Spinal cord (tissue), 10 donors: ENCODE results near the gene GMDS. TPM values are rescaled to one million over a fixed set of nuclear protein-coding genes. Genes with fewer than 3 reads are reported as not detected.

Experiments
- DNase-seq, 6 donors: peaks; one replicate each; pipeline versions ENCODE4 v3.0.0 to v3.0.0-alpha.2; 2013 to 2015; ENCODE audit warnings: low spot score in 6 of 6, low read depth in 4 of 6
- H3K27ac ChIP-seq: one replicate; pipeline ENCODE4 v1.5.1; 2013; ENCODE audit warnings: low read depth, low read length, control low read depth
- H3K27me3 ChIP-seq: one replicate; pipeline ENCODE4 v1.6.1; 2013; ENCODE audit warnings: low read length; ENCODE audit not compliant: control insufficient read depth, insufficient read depth
- H3K36me3 ChIP-seq: one replicate; pipeline ENCODE4 v1.6.1; 2013; ENCODE audit warnings: low read length; ENCODE audit not compliant: control insufficient read depth, insufficient read depth
- H3K4me1 ChIP-seq: one replicate; pipeline ENCODE4 v1.6.1; 2013; ENCODE audit warnings: low read length; ENCODE audit not compliant: control insufficient read depth, insufficient read depth
- H3K4me3 ChIP-seq: one replicate; pipeline ENCODE4 v1.5.1; 2013; ENCODE audit warnings: low read depth, low read length, control low read depth
- H3K9me3 ChIP-seq: one replicate; pipeline ENCODE4 v1.6.1; 2013; ENCODE audit warnings: low read length; ENCODE audit not compliant: control insufficient read depth, insufficient read depth
- WGBS: methylation state at CpG from one replicate; pipeline ENCODE4 v1.1.5; 2013; ENCODE audit warnings: missing lambda C conversion rate; ENCODE audit not compliant: insufficient coverage; 5-methylcytosine and 5-hydroxymethylcytosine counted together
- polyA plus RNA-seq, 2 donors: library from polyadenylated mRNA; unstranded; fragments of 120-200 nt; gene quantifications; one replicate each; pipeline ENCODE4 v1.2.1, GENCODE V29; 2013; ENCODE audit not compliant: insufficient read length in 2 of 2
- total RNA-seq, 2 donors: library from RNA; depleted of rRNA in 1 of 2; stranded (reverse); fragments of 120-200 nt in 1 of 2; fragments of >200 nt in 1 of 2; gene quantifications; one replicate each; pipeline versions ENCODE4 v1.2.3 to v1.2.4, GENCODE V29; 2013 to 2014
- donor health status: healthy.

GMDS gene
- total and polyA plus RNA-seq, 4 donors = 35.3 to 87.4 (median 49.6) TPM

DNA sequence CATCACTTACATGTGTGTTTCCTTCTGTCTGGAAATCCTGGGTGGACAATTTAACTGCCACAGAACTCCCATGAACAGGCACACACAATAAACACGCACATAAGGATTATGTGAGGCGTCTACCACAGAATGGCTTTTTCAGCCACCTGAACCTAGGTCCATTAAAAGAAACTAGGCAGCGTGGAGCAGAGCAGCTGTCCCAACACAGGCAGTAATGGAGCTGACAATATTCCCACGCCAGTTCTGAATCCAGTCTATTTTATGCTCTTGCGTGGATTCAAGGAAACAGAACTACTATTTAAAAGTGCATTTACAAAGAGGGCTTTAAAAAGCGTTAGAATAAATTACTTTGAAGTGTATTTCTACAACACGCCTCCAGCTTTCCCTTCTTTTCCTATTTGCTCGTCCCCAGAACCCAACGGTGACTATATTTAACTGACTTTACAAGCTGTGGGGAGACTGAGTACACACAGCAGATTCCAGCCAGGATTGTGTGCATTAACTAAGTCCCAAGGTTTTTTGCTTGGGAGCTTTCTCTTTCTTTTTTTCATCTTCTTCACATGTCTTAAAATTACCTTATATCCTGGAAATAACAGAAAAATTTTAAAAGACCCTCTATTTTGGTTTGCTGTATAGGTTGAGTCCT is 95.9 kb downstream of the GMDS start:
- H3K27me3 ChIP-seq = no peaks in the 10 kb centered on the region
- H3K36me3 ChIP-seq = no peaks in the 10 kb centered on the region
- H3K9me3 ChIP-seq = no peaks in the 10 kb centered on the region
- no peak overlapping the region for H3K4me3 ChIP-seq
- WGBS = 45% methylated on average over 3 of the region's 9 CpGs
- peak in 1 of 6 donors; percentile 82 for DNase-seq
- H3K4me1 ChIP-seq = no peaks in the 10 kb centered on the region
- no peak overlapping the region for H3K27ac ChIP-seq

DNA sequence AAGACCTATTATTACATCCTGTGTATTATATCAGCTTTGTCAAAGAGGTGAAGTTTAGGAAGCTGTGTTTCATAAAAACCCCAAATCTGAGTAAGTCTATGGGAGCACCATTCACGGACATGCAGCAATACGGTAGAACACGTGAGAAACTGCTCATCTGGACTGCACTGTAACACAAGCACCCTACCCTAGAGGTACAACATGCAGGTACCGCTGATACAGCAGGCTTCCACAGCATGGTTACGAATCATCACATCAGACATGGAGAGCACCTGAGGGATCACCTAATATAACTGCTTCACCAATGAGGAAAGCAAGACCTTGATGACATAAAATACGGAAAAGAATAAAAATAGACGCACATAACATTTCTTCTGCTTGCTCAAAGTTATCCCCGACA is 96.7 kb downstream of the GMDS start:
- no peaks in the 10 kb centered on the region for H3K36me3 ChIP-seq
- WGBS = 83% methylated on average over 5 of the region's 8 CpGs
- no peak overlapping the region for H3K4me3 ChIP-seq
- H3K4me1 ChIP-seq = no peaks in the 10 kb centered on the region
- H3K27me3 ChIP-seq = no peaks in the 10 kb centered on the region
- DNase-seq = peak in 1 of 6 donors; percentile 3
- no peak overlapping the region for H3K27ac ChIP-seq
- no peaks in the 10 kb centered on the region for H3K9me3 ChIP-seq

DNA sequence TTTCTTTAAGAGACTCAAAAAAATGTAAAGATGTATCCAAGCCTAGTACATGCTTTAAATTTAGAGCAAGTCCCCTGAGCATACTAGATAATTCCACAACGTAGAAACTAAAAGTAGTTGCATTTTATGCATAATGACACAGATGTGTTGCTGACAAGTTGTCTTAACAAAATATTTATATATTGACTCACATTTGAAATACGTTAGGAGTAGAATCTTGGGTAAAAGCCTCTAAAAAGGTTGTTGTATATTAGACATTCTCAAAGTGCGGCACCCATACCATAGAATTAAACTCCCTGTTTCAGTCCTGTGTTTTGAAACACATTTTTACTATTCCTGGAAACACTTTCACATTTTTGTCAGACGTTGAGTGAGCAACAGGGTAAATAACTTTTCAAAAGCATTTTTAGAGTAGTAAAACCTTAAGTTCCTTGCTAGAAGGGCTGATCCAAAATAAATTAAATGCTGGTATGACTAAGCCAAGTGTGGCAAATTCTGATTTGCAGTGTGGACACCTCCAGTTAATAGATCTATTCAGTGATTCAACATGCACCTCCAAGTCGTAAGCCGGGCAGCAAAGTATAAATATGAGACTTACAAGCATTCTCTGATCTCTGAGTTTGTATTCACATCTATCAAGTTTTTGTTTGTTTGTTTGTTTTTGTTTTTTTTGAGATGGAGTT is 97.5 kb downstream of the GMDS start:
- no peak overlapping the region for H3K4me3 ChIP-seq
- H3K9me3 ChIP-seq = no peaks in the 10 kb centered on the region
- H3K27ac ChIP-seq = no peak overlapping the region
- H3K27me3 ChIP-seq = no peaks in the 10 kb centered on the region
- WGBS = no CpG with 5 or more reads among the region's 6 CpGs
- H3K36me3 ChIP-seq = no peaks in the 10 kb centered on the region
- DNase-seq = no peak
- H3K4me1 ChIP-seq = no peaks in the 10 kb centered on the region

DNA sequence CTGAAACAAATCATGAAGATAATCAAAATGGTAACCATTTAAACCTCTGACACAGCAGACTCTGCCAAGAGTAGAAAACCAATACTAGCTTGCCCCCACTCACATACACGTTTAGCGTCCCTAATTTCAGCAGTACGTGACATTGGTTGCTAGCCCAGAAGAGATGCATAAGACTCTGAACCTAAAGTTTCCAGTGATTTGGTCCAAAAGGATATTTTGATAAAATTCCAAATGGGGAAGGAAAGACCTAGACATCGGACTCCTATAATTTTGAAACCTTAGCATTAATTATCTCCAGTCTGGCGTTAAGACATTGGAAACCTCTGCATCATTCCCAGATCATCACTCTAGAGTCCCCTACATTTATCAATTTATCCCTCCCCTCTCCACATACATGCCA is 98.1 kb downstream of the GMDS start:
- Histone ChIP-seq H3K4me1 (no peaks in the 10 kb centered on the region), H3K36me3 (no peaks in the 10 kb centered on the region), H3K4me3 (no peak overlapping the region), H3K27ac (no peak overlapping the region), H3K27me3 (no peaks in the 10 kb centered on the region), H3K9me3 (no peaks in the 10 kb centered on the region)
- DNase-seq = no peak
- WGBS = 80% methylated on average over 1 of the region's 5 CpGs

DNA sequence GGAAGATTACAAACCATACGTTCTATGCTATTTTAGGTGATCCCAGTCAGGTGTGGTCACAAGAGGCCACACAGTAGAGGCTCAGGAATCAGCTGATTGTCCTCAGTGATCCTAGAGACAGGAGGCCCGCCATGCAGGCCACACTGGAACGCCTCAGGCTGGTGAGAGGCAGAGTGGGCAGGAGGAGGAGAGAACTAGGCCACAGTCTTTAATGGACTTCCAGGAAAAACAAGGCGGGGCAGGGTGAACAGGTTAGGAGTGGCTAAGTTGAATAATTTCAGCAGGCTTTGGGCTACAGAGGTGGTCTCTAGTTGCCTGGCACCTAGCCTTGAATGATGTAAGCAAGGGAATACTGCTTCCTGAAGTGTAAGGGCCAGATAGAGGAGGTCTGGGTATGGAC is 101.2 kb downstream of the GMDS start:
- WGBS = 96% methylated on average over 4 of the region's 4 CpGs
- Histone ChIP-seq H3K9me3 (no peaks in the 10 kb centered on the region), H3K36me3 (no peaks in the 10 kb centered on the region), H3K27ac (no peak overlapping the region), H3K4me3 (no peak overlapping the region), H3K4me1 (no peaks in the 10 kb centered on the region), H3K27me3 (no peaks in the 10 kb centered on the region)
- no peak for DNase-seq

DNA sequence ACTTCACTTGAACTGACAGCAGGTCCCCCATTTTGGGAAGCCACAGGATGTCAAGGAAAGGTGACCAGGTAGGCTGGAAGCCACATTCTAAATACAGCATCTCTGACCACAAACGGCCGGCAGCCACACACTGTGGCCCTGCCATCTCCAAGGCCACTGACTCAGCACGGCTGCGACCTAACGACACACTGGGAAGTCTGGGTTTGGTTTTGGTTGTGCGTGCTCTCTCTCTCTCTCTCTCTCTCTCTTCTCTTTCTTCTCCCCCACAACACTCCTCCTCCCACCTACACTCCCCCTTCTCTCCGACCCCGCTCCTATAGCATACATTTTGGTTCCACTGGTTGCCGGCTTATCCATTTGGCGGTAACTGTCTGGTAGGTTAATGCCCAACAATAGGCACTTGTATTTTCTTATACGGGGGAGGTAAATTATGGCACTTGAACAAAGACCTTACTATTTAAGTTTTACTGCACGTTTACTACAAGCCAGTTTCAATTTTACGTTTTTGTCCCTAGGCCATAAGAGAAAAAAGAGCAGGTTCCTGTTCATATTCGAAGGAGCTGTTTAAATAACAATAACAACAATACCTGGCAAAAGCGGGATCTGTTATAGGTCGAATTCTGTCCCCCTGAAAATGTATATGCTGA is 103.6 kb downstream of the GMDS start:
- no peak overlapping the region for H3K27ac ChIP-seq
- WGBS = 68% methylated on average over 4 of the region's 16 CpGs
- H3K9me3 ChIP-seq = no peaks in the 10 kb centered on the region
- no peaks in the 10 kb centered on the region for H3K36me3 ChIP-seq
- H3K4me3 ChIP-seq = no peak overlapping the region
- H3K27me3 ChIP-seq = no peaks in the 10 kb centered on the region
- H3K4me1 ChIP-seq = no peaks in the 10 kb centered on the region
- no peak for DNase-seq

GRCh38 chr6:2140438-2141128 is 104.8 kb downstream of the GMDS start:
- DNase-seq = no peak
- H3K27me3 ChIP-seq = no peaks in the 10 kb centered on the region
- no peak overlapping the region for H3K27ac ChIP-seq
- no peaks in the 10 kb centered on the region for H3K9me3 ChIP-seq
- no peak overlapping the region for H3K4me3 ChIP-seq
- no peaks in the 10 kb centered on the region for H3K36me3 ChIP-seq
- WGBS = 84% methylated on average over 3 of the region's 6 CpGs
- H3K4me1 ChIP-seq = no peaks in the 10 kb centered on the region

- Histone ChIP-seq H3K27ac (no peak overlapping the region), H3K36me3 (no peaks in the 10 kb centered on the region), H3K4me1 (no peaks in the 10 kb centered on the region), H3K4me3 (no peak overlapping the region), H3K9me3 (no peaks in the 10 kb centered on the region), H3K27me3 (no peaks in the 10 kb centered on the region)
- DNase-seq = no peak
- 100% methylated on average over 1 of the region's 2 CpGs for WGBS
Measured at GRCh38 chr6:2135401-2135800, 110.0 kb downstream of the GMDS start.

GRCh38 chr6:2134554-2134953 is 110.9 kb downstream of the GMDS start:
- Histone ChIP-seq H3K9me3 (no peaks in the 10 kb centered on the region), H3K36me3 (no peaks in the 10 kb centered on the region), H3K27me3 (no peaks in the 10 kb centered on the region), H3K4me1 (no peaks in the 10 kb centered on the region), H3K4me3 (no peak overlapping the region), H3K27ac (no peak overlapping the region)
- no peak for DNase-seq
